Measurements from ENCODE around the gene HOXC4.

- no peak for TF ChIP-seq CREB1 (IDR thresholded peaks at IDR 0.05; ENCODE audit: low read depth)
- no peak for TF ChIP-seq TAF1 (IDR thresholded peaks at IDR 0.05; ENCODE audit: borderline replicate concordance, low read depth, low read length)
- no peak for TF ChIP-seq GABPA (IDR thresholded peaks at IDR 0.05; ENCODE audit: low read depth)
- TF ChIP-seq, protein P1, sequence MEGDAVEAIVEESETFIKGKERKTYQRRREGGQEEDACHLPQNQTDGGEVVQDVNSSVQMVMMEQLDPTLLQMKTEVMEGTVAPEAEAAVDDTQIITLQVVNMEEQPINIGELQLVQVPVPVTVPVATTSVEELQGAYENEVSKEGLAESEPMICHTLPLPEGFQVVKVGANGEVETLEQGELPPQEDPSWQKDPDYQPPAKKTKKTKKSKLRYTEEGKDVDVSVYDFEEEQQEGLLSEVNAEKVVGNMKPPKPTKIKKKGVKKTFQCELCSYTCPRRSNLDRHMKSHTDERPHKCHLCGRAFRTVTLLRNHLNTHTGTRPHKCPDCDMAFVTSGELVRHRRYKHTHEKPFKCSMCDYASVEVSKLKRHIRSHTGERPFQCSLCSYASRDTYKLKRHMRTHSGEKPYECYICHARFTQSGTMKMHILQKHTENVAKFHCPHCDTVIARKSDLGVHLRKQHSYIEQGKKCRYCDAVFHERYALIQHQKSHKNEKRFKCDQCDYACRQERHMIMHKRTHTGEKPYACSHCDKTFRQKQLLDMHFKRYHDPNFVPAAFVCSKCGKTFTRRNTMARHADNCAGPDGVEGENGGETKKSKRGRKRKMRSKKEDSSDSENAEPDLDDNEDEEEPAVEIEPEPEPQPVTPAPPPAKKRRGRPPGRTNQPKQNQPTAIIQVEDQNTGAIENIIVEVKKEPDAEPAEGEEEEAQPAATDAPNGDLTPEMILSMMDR (IDR thresholded peaks at IDR 0.05 in 2 of 3, conservative IDR thresholded peaks at IDR 0.05 in 1 of 3; ENCODE audit: control insufficient read depth in 2 of 3, extremely low read depth in 1 of 3, insufficient read depth in 1 of 3, low read depth in 3 of 3, low read length in 3 of 3): no peak
- no peak for TF ChIP-seq NR2C2 (IDR thresholded peaks at IDR 0.05; ENCODE audit: borderline replicate concordance, control insufficient read depth, insufficient read length, low read depth)
Observed at GRCh38 chr12:54038284-54038870, 15.3 kb upstream of the HOXC4 start.

All from GM12878 (cell line).